ENCODE measurements around the gene ADAMTS16.

DNA sequence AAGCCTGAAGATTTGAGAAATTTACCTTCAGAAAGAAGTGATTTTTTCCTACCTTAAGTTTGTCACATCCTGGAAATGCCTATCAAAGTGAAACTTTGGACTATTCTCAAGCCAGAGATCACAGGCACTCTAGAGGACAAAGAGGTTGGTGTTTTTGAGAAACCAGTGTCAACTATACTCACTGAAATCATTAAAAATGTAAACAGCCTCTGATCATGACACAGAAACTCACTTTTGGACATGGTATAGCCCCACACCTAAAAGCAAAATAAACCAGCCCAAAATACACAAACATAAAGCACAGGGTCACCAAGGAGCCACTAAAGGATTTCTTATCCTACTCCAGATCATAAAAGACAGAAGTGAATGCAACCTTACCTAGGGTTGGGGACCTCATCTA is 216.6 kb downstream of the ADAMTS16 start:
- TF ChIP-seq CTCF (IDR thresholded peaks at IDR 0.05) (no peak), POLR2A (IDR thresholded peaks at IDR 0.05) (no peak)
